GM10266 (cell line): ENCODE measurements around the gene SNORC.
"Not testable (repeated sequence)": the region's sequence is repeated elsewhere in the genome, so short reads cannot be mapped to it uniquely, and the experiment has no call there.

Source experiments
- DNase-seq: peaks from one replicate; pipeline ENCODE4 v3.0.0; 2012; ENCODE audit errors: extremely low spot score
- TF ChIP-seq, protein P1 (sequence below): IDR thresholded peaks from 2 replicates; pipeline ENCODE4 v1.5.1; 2012; ENCODE audit warnings: mild to moderate bottlenecking, low read depth; ENCODE audit not compliant: control insufficient read depth, insufficient read depth; ENCODE audit errors: missing control alignments

Gene SNORC

DNA sequence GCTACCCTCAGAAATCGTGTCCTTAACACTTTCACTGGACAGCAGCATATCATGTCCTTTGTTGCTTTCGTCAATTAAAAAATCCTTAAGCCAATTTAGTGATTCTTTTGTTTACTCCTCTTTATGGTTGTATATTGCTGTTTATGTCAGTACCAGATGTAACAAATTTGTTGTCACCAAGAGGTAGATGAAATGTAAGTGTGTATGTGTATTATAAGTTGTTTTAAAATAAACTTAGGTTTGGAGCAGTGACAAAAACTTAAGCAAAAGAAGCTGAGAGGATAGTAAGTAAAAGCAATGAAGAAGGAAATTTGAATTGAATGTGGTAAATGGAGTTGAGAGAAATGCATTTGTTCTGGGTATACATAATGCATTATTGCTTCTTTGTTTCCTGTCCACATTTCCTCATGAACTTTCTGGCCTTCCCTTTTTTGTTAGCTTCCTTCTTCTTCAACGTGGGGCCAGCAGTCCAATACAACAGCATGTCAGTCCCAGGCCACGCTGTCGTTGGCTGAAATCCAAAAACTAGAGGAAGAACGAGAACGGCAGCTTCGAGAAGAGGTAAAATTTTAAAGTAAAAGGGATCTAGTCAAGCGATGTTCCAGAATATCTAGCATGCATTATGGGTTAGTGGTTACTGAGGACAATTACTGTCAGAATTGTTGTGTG is 30.5 kb upstream of the SNORC start:
- TF ChIP-seq, protein P1, sequence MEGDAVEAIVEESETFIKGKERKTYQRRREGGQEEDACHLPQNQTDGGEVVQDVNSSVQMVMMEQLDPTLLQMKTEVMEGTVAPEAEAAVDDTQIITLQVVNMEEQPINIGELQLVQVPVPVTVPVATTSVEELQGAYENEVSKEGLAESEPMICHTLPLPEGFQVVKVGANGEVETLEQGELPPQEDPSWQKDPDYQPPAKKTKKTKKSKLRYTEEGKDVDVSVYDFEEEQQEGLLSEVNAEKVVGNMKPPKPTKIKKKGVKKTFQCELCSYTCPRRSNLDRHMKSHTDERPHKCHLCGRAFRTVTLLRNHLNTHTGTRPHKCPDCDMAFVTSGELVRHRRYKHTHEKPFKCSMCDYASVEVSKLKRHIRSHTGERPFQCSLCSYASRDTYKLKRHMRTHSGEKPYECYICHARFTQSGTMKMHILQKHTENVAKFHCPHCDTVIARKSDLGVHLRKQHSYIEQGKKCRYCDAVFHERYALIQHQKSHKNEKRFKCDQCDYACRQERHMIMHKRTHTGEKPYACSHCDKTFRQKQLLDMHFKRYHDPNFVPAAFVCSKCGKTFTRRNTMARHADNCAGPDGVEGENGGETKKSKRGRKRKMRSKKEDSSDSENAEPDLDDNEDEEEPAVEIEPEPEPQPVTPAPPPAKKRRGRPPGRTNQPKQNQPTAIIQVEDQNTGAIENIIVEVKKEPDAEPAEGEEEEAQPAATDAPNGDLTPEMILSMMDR: no peak
- DNase-seq: no peak

DNA sequence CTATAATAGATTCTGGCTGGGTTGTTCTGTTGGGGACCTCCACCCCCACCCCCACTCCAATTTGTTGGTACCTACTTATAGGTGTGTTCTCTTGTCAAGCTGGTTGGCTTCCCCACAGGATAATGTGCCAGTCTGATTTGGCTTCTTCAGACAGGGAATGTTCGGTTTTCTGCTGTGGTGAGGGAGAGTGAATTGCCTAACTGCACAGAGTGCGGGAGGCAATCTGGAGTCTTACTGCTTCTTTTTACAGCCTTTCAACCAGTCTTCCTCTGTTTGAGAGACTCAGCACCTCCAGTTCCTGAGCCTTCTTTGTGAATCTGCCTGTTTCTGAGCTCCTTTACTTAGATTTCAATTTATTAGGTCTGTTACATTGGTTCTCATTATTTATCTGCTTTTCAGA is 27.4 kb upstream of the SNORC start:
- DNase-seq: no peak
- TF ChIP-seq, protein P1: no peak

DNA sequence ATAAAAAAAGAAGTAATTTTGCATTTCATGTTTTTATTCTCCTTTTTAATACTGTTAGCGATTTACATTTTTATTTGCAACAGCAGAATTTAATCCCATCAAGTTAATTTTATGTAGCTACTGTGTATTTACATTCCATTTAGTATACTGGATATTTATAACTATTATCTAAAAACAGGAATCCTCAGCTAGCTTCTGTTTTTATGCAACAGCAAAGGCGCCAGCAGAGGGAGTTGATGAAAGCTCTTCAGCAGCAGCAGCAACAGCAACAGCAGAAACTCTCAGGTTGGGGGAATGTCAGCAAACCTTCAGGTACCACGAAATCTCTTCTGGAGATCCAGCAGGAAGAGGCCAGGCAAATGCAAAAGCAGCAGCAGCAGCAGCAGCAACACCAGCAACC is 26.2 kb upstream of the SNORC start:
- no peak for DNase-seq
- TF ChIP-seq, protein P1: no peak

DNA sequence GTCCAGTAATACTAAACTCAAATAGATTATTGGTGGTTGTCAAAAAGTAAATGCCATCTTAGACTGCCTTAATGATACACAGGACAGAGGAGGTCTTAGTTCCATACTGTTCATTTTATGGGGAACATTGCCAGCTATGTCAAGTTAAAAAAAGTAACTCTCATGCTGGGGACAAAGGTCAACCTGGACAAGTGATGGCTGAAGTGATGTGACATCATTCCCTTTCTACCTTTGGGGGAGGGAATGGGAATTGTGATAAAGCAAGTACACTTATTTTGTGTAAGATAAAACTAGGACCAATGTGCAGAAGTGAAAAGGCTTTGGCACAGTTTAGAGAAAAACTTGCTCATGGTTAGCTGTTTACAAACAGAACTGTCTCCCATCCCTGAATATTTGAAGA is 24.0 kb upstream of the SNORC start:
- DNase-seq: no peak
- TF ChIP-seq, protein P1: no peak

DNA sequence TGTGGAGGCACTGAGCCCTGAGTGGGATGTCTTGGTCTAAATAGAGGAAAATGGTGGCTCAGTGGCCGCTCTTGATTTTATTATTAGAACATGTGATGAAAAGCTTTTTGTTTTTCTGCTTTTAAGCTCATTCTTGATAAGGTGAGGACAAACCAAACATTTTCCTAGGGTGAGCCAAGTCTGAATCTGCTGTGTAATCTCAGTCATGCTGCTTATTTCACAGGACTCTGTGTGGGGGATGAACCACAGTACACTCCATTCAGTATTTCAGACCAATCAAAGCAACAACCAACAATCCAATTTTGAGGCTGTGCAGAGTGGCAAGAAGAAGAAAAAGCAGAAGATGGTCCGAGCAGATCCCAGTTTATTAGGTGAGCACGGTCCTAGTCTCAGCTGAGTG is 20.0 kb upstream of the SNORC start:
- TF ChIP-seq, protein P1: no peak
- DNase-seq: no peak

DNA sequence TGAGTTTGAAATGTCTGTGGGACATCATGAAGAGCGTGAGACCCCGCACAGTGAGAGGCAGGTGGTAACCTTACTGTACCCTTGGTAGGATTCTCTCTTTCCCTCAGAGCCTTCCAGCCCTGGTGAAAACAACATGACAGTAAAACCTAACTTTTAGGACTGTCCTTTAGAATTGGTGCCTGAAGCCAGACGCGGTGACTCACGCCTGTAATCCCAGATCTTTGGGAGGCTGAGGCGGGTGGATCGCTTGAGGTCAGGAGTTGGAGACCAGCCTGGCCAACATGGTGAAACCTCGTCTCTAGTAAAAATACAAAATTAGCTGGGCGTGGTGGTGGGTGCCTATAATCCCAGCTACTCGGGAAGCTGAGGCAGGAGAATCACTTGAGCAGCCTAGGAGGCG is 18.0 kb upstream of the SNORC start:
- not testable (repeated sequence) for DNase-seq

DNA sequence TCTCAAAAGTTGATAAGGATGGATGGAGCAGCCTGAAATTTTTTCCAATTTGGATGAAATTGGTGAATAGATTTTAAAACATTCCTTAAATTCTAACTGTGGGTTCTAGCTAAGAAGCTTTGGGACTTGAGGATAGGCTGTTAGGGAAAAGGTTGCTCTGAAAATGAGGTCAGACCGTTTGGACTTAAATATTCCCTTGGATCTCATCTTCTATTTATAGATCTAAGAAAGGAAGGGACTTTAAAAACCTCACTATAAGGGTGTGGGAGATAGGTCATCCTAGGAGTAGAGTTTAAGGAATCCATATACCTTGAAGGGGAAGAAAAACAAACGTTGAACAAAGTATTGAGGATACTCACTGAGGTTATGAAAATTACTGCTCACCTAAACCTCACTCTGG is 17.4 kb upstream of the SNORC start:
- TF ChIP-seq, protein P1: no peak
- DNase-seq: no peak

DNA sequence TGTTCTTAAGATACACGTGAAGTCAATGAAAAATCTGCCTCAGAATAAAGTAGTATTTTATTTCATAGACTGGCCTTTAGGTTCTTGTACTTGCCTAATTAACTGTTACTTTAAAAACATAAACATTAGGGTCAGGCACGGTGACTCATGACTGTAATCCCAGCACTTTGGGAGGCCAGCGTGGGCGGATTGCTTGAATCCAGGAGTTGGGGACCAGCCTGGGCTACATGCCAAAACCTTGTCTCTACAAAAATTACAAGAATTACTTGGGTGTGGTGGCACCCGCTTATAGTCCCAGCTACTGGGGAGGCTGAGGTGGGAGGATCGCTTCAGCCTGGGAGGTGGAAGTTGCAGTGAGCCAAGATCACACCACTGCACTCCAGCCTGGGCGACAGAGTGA is 16.0 kb upstream of the SNORC start:
- TF ChIP-seq, protein P1: no peak
- DNase-seq: no peak
